ENCODE results near the gene CLEC2D.

- no peak for TF ChIP-seq ASH2L (IDR thresholded peaks at IDR 0.05; ENCODE audit: borderline replicate concordance, low read depth)
- TF ChIP-seq ELK1 (IDR thresholded peaks at IDR 0.05; ENCODE audit: low read depth, low read length): no peak
- no peak for TF ChIP-seq EZH2 (IDR thresholded peaks at IDR 0.05; ENCODE audit: borderline replicate concordance, control insufficient read depth, low read depth, low read length)
- no peak for TF ChIP-seq ZBTB33 (IDR thresholded peaks at IDR 0.05)
- no peak for TF ChIP-seq CHD2 (IDR thresholded peaks at IDR 0.05; ENCODE audit: borderline replicate concordance, low read depth, low read length)
These were observed 47.8 kb downstream of the CLEC2D start for GRCh38 chr12:9717070-9717925.

All from GM12878 (cell line).